Measurements from ENCODE around the gene TPRX1. TPM values are rescaled to one million over a fixed set of nuclear protein-coding genes. Genes with fewer than 3 reads are reported as not detected.
"Not testable (repeated sequence)": the region's sequence is repeated elsewhere in the genome, so short reads cannot be mapped to it uniquely, and the experiment has no call there.

TPRX1 gene
- total and polyA plus RNA-seq, 8 donors: not detected

GRCh38 chr19:47796785-47797184 lies 7.6 kb downstream of the TPRX1 start:
- Histone ChIP-seq H3K9me3 (peaks cover 0 to 7% (median 3%) of the 10 kb centered on the region in 4 donors), H3K4me3 (no peak overlapping the region), H3K27ac (no peak overlapping the region), H3K36me3 (no peaks in the 10 kb centered on the region), H3K4me1 (no peaks in the 10 kb centered on the region), H3K27me3 (no peaks in the 10 kb centered on the region)
- DNase-seq: no peak
- intact Hi-C loops (cut with DNase I; ENCODE audit: low total_unique reads): no loop called here
- 27 to 58% (median 47%) methylated on average over 2 of the region's 2 CpGs for WGBS, 5 donors
- TF ChIP-seq CTCF (IDR thresholded peaks at IDR 0.05): no peak
- no peak for TF ChIP-seq POLR2AphosphoS5 (IDR thresholded peaks at IDR 0.05)
- TF ChIP-seq POLR2A (IDR thresholded peaks at IDR 0.05): no peak
- TF ChIP-seq EP300 (IDR thresholded peaks at IDR 0.05): no peak

- no peaks in the 10 kb centered on the region for H3K27me3 ChIP-seq
- H3K4me3 ChIP-seq: no peak overlapping the region
- WGBS, 5 donors: 78 to 86% (median 83%) methylated on average over 18 of the region's 18 CpGs
- intact Hi-C loops (cut with DNase I; ENCODE audit: low total_unique reads): no loop called here
- peaks cover 0 to 11% (median 0%) of the 10 kb centered on the region in 4 donors for H3K4me1 ChIP-seq
- no peak for TF ChIP-seq CTCF (IDR thresholded peaks at IDR 0.05)
- TF ChIP-seq POLR2A (IDR thresholded peaks at IDR 0.05): no peak
- no peak for TF ChIP-seq EP300 (IDR thresholded peaks at IDR 0.05)
- TF ChIP-seq POLR2AphosphoS5 (IDR thresholded peaks at IDR 0.05): no peak
- H3K27ac ChIP-seq: no peak overlapping the region
- DNase-seq: no peak
- H3K9me3 ChIP-seq: peaks cover 0 to 7% (median 0%) of the 10 kb centered on the region in 4 donors
- no peaks in the 10 kb centered on the region for H3K36me3 ChIP-seq
Measured at GRCh38 chr19:47794526-47794925, 9.8 kb downstream of the TPRX1 start.

- no peak for TF ChIP-seq POLR2AphosphoS5 (IDR thresholded peaks at IDR 0.05)
- no peak for TF ChIP-seq EP300 (IDR thresholded peaks at IDR 0.05)
- no peak for TF ChIP-seq POLR2A (IDR thresholded peaks at IDR 0.05)
- TF ChIP-seq CTCF (IDR thresholded peaks at IDR 0.05): no peak
- no peak overlapping the region for H3K27ac ChIP-seq
- WGBS, 5 donors: 91 to 100% (median 96%) methylated on average over 1 of the region's 1 CpG
- peaks cover 0 to 20% (median 2%) of the 10 kb centered on the region in 4 donors for H3K4me1 ChIP-seq
- no peak overlapping the region for H3K4me3 ChIP-seq
- peaks cover 0 to 7% (median 0%) of the 10 kb centered on the region in 4 donors for H3K9me3 ChIP-seq
- intact Hi-C loops (cut with DNase I; ENCODE audit: low total_unique reads): no loop called here
- peaks cover 0 to 3% (median 1%) of the 10 kb centered on the region in 4 donors for H3K36me3 ChIP-seq
- H3K27me3 ChIP-seq: no peaks in the 10 kb centered on the region
- no peak for DNase-seq
Measured at GRCh38 chr19:47792616-47793015, 11.7 kb downstream of the TPRX1 start.

GRCh38 chr19:47790398-47790814 lies 13.9 kb downstream of the TPRX1 start:
- H3K27ac ChIP-seq: no peak overlapping the region
- H3K27me3 ChIP-seq: no peaks in the 10 kb centered on the region
- 9 to 13% (median 11%) methylated on average over 10 of the region's 10 CpGs for WGBS, 5 donors
- H3K4me1 ChIP-seq: peaks cover 0 to 20% (median 2%) of the 10 kb centered on the region in 4 donors
- peaks cover 7 to 25% (median 22%) of the 10 kb centered on the region in 4 donors for H3K36me3 ChIP-seq
- H3K9me3 ChIP-seq: peaks cover 0 to 7% (median 0%) of the 10 kb centered on the region in 4 donors
- DNase-seq: peak; percentile 85 to 86
- no peak overlapping the region for H3K4me3 ChIP-seq
- TF ChIP-seq CTCF (IDR thresholded peaks at IDR 0.05): peak in 5 of 7 experiments; percentile 52 to 87 (median 70)
- no peak for TF ChIP-seq POLR2AphosphoS5 (IDR thresholded peaks at IDR 0.05)
- intact Hi-C loops (cut with DNase I; ENCODE audit: low total_unique reads): no loop called here

- intact Hi-C loops (cut with DNase I; ENCODE audit: low total_unique reads); H3K27me3 ChIP-seq; DNase-seq; H3K27ac ChIP-seq; H3K9me3 ChIP-seq; H3K4me3 ChIP-seq: not testable (repeated sequence)
- peaks cover 13 to 31% (median 28%) of the 10 kb centered on the region in 4 donors for H3K36me3 ChIP-seq
- H3K4me1 ChIP-seq: peaks cover 0 to 20% (median 2%) of the 10 kb centered on the region in 4 donors
- 78 to 90% (median 82%) methylated on average over 13 of the region's 13 CpGs for WGBS, 5 donors
Measured at GRCh38 chr19:47789811-47790210, 14.5 kb downstream of the TPRX1 start.

GRCh38 chr19:47787307-47787706 lies 17.0 kb downstream of the TPRX1 start:
- H3K27me3 ChIP-seq; H3K9me3 ChIP-seq; DNase-seq; H3K27ac ChIP-seq; H3K4me3 ChIP-seq; intact Hi-C loops (cut with DNase I; ENCODE audit: low total_unique reads): not testable (repeated sequence)
- peaks cover 0 to 26% (median 13%) of the 10 kb centered on the region in 4 donors for H3K4me1 ChIP-seq
- H3K36me3 ChIP-seq: peaks cover 33 to 56% (median 53%) of the 10 kb centered on the region in 4 donors
- WGBS, 5 donors: 78 to 87% (median 83%) methylated on average over 10 of the region's 10 CpGs

Data from stomach (tissue), 9 donors.